HG03025 (cell line): ENCODE measurements around the gene LMAN1L.

ENCODE experiments used
- ATAC-seq: cut with Tn5 transposase; IDR thresholded peaks from one replicate; pipeline ENCODE4 v1.9.1; 2021; ENCODE audit warnings: mild to moderate bottlenecking, moderate library complexity; ENCODE audit not compliant: unreplicated experiment, low FRiP score

The LMAN1L gene

GRCh38 chr15:74809956-74810355 lies 2.7 kb upstream of the LMAN1L start:
- no peak for ATAC-seq

GRCh38 chr15:74815121-74815934 lies 2.7 kb downstream of the LMAN1L start:
- no peak for ATAC-seq

- ATAC-seq = no peak
Observed at GRCh38 chr15:74815961-74816360, 3.3 kb downstream of the LMAN1L start.

GRCh38 chr15:74816624-74817369 lies 4.2 kb downstream of the LMAN1L start:
- no peak for ATAC-seq

- ATAC-seq = no peak
Observed at GRCh38 chr15:74817370-74817737, 4.7 kb downstream of the LMAN1L start.

GRCh38 chr15:74820056-74820455 lies 7.4 kb downstream of the LMAN1L start:
- no peak for ATAC-seq

- no peak for ATAC-seq
Observed at GRCh38 chr15:74821091-74821789, 8.6 kb downstream of the LMAN1L start.

GRCh38 chr15:74821790-74822158 lies 9.1 kb downstream of the LMAN1L start:
- ATAC-seq = no peak

GRCh38 chr15:74822233-74822632 lies 9.6 kb downstream of the LMAN1L start:
- no peak for ATAC-seq

- ATAC-seq = no peak
Observed at GRCh38 chr15:74823324-74823723, 10.7 kb downstream of the LMAN1L start.

GRCh38 chr15:74824976-74825375 lies 12.3 kb downstream of the LMAN1L start:
- no peak for ATAC-seq

GRCh38 chr15:74825866-74826265 lies 13.2 kb downstream of the LMAN1L start:
- ATAC-seq = no peak

- ATAC-seq = no peak
Observed at GRCh38 chr15:74826364-74826819, 13.8 kb downstream of the LMAN1L start, which contains the start of gene CPLX3. Gene CPLX3 (plus strand): TSS chr15:74826627. CDS start chr15:74826704, 77 bp downstream.

- no peak for ATAC-seq
Observed at GRCh38 chr15:74826921-74827320, 14.3 kb downstream of the LMAN1L start.

- ATAC-seq = no peak
Observed at GRCh38 chr15:74827614-74828013, 15.0 kb downstream of the LMAN1L start.

- ATAC-seq = no peak
Observed at GRCh38 chr15:74828835-74829234, 16.2 kb downstream of the LMAN1L start.

GRCh38 chr15:74829486-74829885 lies 16.9 kb downstream of the LMAN1L start:
- ATAC-seq = no peak

GRCh38 chr15:74829991-74830390 lies 17.4 kb downstream of the LMAN1L start:
- ATAC-seq = no peak

- no peak for ATAC-seq
Observed at GRCh38 chr15:74830868-74831267, 18.2 kb downstream of the LMAN1L start.

GRCh38 chr15:74831813-74832495 lies 19.3 kb downstream of the LMAN1L start:
- ATAC-seq = no peak

GRCh38 chr15:74832826-74833225 lies 20.2 kb downstream of the LMAN1L start:
- ATAC-seq = no peak
